ENCODE data around the gene TPH2. TPM values are rescaled to one million over a fixed set of nuclear protein-coding genes. Genes with fewer than 3 reads are reported as not detected.

The TPH2 gene
- total and polyA plus RNA-seq, 3 donors from 2014 or later = 0.47 to 2.2 (median 1.8) TPM

DNA sequence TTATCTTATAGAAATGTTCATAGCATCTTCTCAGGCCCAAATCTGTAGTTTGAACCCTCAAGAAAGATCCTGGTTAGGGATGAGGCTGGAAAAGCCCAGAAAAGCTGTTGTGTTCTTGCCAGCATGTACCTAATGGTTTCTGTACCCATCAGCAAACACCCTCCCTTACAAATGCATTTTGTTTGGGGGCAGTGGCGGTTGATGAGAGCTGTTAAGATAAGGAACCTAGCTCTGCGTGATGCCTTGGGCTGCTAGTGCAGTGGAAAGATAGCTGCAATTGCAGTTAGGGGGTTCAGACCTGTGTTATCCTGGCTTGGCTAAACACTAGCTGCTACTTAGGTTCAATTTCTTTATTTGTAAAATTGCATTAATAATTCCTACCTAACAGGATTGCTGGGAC, 3.6 kb downstream of the TPH2 start:
- WGBS, 2 donors = 56 to 64% methylated on average over 2 of the region's 2 CpGs
- TF ChIP-seq, protein P1, sequence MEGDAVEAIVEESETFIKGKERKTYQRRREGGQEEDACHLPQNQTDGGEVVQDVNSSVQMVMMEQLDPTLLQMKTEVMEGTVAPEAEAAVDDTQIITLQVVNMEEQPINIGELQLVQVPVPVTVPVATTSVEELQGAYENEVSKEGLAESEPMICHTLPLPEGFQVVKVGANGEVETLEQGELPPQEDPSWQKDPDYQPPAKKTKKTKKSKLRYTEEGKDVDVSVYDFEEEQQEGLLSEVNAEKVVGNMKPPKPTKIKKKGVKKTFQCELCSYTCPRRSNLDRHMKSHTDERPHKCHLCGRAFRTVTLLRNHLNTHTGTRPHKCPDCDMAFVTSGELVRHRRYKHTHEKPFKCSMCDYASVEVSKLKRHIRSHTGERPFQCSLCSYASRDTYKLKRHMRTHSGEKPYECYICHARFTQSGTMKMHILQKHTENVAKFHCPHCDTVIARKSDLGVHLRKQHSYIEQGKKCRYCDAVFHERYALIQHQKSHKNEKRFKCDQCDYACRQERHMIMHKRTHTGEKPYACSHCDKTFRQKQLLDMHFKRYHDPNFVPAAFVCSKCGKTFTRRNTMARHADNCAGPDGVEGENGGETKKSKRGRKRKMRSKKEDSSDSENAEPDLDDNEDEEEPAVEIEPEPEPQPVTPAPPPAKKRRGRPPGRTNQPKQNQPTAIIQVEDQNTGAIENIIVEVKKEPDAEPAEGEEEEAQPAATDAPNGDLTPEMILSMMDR (IDR thresholded peaks at IDR 0.05) = no peak
- no peak for TF ChIP-seq POLR2A (IDR thresholded peaks at IDR 0.05)
- Histone ChIP-seq H3K27me3 (no peaks in the 10 kb centered on the region), H3K36me3 (ENCODE audit: low read depth, missing control alignments) (no peaks in the 10 kb centered on the region), H3K4me1 (no peaks in the 10 kb centered on the region), H3K27ac (no peak overlapping the region), H3K9me3 (no peaks in the 10 kb centered on the region), H3K4me3 (no peak overlapping the region)
- intact Hi-C loops (cut with DNase I; ENCODE audit: low total_unique reads) = no loop called here
- no peak for DNase-seq

DNA sequence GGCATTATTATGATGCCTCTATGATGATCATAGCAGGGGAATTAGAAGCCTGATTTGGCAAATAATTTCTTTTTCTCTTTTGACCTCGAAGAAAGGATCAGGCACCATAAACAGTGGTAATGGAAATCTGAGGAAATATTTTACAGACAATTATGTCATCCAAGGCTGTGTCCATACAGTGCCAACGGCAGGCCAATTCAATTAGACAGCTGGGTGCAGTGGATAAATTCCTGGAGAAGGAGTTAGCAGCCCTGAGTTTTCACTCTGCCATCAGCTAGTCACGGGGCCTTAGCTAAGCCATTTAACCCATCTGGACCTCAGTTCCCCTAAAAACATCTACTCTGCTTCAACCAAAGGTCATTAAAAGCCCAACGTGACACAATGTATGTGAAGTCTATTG, 4.1 kb downstream of the TPH2 start:
- Histone ChIP-seq H3K4me3 (no peak overlapping the region), H3K27ac (no peak overlapping the region), H3K36me3 (ENCODE audit: low read depth, missing control alignments) (no peaks in the 10 kb centered on the region), H3K4me1 (no peaks in the 10 kb centered on the region), H3K27me3 (no peaks in the 10 kb centered on the region), H3K9me3 (no peaks in the 10 kb centered on the region)
- WGBS, 2 donors = 66% methylated on average over 4 of the region's 4 CpGs
- intact Hi-C loops (cut with DNase I; ENCODE audit: low total_unique reads) = no loop called here
- DNase-seq = no peak
- TF ChIP-seq POLR2A (IDR thresholded peaks at IDR 0.05) = no peak
- TF ChIP-seq, protein P1 (IDR thresholded peaks at IDR 0.05) = no peak

DNA sequence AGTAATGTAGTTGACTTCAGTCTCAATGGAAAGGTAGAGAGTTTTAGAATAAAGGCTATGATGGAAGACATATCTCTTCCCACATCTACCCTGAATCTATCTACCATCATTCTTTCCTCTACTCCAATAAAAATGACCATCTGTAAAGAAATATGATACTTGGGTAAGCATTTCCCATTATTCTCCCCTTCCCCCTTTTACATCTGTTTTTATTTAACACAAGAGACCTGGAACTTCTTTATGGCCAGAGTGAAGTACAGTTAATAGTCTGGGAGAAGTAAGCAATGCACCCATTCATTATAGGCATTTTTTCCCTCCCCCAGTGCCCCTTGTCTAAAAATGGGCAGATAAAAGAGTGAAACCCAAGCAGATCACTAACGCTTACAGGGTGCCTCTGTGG, 6.5 kb downstream of the TPH2 start:
- no peak overlapping the region for H3K4me3 ChIP-seq
- H3K36me3 ChIP-seq (ENCODE audit: low read depth, missing control alignments) = no peaks in the 10 kb centered on the region
- 55 to 69% methylated on average over 1 of the region's 1 CpG for WGBS, 2 donors
- no peaks in the 10 kb centered on the region for H3K4me1 ChIP-seq
- no peak overlapping the region for H3K27ac ChIP-seq
- TF ChIP-seq, protein P1 (IDR thresholded peaks at IDR 0.05) = no peak
- no peak for TF ChIP-seq POLR2A (IDR thresholded peaks at IDR 0.05)
- no peaks in the 10 kb centered on the region for H3K9me3 ChIP-seq
- no peaks in the 10 kb centered on the region for H3K27me3 ChIP-seq
- DNase-seq = no peak
- intact Hi-C loops (cut with DNase I; ENCODE audit: low total_unique reads) = no loop called here

DNA sequence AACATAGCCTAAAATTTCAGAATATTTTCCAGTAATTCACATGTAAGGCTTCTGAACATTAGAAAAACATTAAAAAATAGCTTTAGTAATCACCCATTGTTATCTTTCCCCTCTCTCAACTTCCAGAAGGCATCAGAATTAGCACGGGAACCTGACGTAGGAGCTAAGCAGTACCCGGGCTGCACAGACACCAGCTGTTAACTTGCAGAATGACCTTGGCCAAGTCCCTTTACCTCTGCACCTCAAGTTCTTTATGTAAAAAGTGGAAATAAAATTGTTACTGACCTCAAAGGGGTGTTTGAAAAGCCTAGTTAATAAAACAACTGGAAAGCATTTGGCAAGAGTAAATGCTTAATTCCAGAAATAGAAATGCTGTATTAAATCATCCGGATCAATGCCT, 7.2 kb downstream of the TPH2 start:
- H3K27ac ChIP-seq = no peak overlapping the region
- no peaks in the 10 kb centered on the region for H3K27me3 ChIP-seq
- no peak for DNase-seq
- WGBS, 2 donors = 77 to 87% methylated on average over 4 of the region's 4 CpGs
- no peaks in the 10 kb centered on the region for H3K4me1 ChIP-seq
- no peaks in the 10 kb centered on the region for H3K36me3 ChIP-seq (ENCODE audit: low read depth, missing control alignments)
- TF ChIP-seq POLR2A (IDR thresholded peaks at IDR 0.05) = no peak
- TF ChIP-seq, protein P1 (IDR thresholded peaks at IDR 0.05) = no peak
- H3K9me3 ChIP-seq = no peaks in the 10 kb centered on the region
- no peak overlapping the region for H3K4me3 ChIP-seq
- intact Hi-C loops (cut with DNase I; ENCODE audit: low total_unique reads) = no loop called here

DNA sequence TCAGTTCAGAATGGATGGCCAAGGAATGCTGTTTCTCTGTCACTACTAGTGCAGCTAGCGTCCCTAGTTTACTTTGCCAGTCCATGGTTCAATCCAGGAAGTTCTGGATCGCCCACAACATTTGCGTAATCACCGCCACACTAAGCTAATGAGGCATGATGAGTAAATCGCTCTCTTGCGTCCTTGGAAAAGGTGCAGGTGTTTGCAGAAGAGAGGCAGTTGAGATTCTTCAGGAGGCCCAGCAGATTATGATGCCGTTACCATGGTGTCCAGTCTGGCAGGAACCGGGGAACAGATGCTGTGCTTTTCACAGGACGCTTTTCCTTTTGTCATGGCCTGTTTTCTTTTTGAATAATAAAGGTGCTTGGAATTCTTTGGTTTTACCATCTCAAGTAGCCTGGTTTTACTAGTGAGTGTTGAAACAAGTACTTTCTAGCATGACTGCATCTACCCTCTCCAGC, 9.0 kb downstream of the TPH2 start:
- H3K4me3 ChIP-seq = no peak overlapping the region
- no peak for DNase-seq
- H3K27me3 ChIP-seq = no peaks in the 10 kb centered on the region
- no peak for TF ChIP-seq POLR2A (IDR thresholded peaks at IDR 0.05)
- intact Hi-C loops (cut with DNase I; ENCODE audit: low total_unique reads) = no loop called here
- no peaks in the 10 kb centered on the region for H3K36me3 ChIP-seq (ENCODE audit: low read depth, missing control alignments)
- no peak overlapping the region for H3K27ac ChIP-seq
- WGBS, 2 donors = 29 to 34% methylated on average over 9 of the region's 9 CpGs
- H3K4me1 ChIP-seq = no peaks in the 10 kb centered on the region
- H3K9me3 ChIP-seq = no peaks in the 10 kb centered on the region
